GM12892 (cell line): ENCODE data around the gene HGFAC.

ENCODE experiments used
- POLR2AphosphoS5 ChIP-seq: IDR thresholded peaks from 2 replicates; pipeline ENCODE4 v1.6.1; 2011; ENCODE audit warnings: low read depth, low read length, control low read depth
- TAF1 ChIP-seq: IDR thresholded peaks from 2 replicates; pipeline ENCODE4 v1.6.1; 2011; ENCODE audit warnings: low read depth, mild to moderate bottlenecking, control low read depth, low read length, borderline replicate concordance

DNA sequence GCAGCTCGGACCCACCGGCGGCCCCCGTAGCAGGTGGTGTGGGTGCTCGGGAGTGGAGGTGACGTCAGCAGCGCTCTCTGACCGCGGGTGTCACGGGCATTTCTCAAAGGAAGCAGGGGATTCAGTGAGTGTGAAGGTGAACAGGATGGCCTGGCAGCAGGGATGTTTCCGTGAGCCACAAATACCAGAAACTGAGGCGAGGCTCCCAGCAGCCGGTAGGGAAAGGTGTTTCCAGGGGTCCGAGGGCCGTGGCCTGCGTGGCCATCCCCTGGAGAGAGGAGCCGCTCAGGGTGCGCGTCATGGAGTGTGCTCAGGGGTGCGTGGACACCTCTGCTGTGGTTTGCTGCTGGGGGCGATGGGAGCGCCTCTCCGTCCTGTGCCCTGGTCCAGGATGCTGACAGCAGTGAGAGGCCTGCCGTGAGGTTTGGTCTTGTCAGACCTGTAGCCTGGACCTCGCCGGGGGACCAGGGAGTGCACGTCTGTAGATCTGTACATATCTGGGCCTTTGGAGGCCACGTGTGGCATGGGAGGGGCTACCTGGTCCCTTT is 10.2 kb upstream of the HGFAC start:
- no peak for TF ChIP-seq POLR2AphosphoS5
- TF ChIP-seq TAF1 = no peak
